Mesodermal cell (in vitro differentiated cells): Measurements from ENCODE around the gene SPPL3.

Source experiments
- H3K27ac ChIP-seq: 2 replicates; pipeline ENCODE4 v1.7.0; 2013; ENCODE audit warnings: mild to moderate bottlenecking, low read depth, low read length, moderate library complexity; ENCODE audit not compliant: severe bottlenecking
- H3K36me3 ChIP-seq: 2 replicates; pipeline ENCODE4 v1.7.1; 2013; ENCODE audit warnings: mild to moderate bottlenecking, low read length, moderate library complexity; ENCODE audit not compliant: control insufficient read depth, insufficient read depth
- H3K4me1 ChIP-seq: one replicate; pipeline ENCODE4 v1.7.1; 2013; ENCODE audit warnings: mild to moderate bottlenecking, low read length; ENCODE audit not compliant: insufficient read depth, control insufficient read depth, poor library complexity, severe bottlenecking
- H3K4me3 ChIP-seq: 2 replicates; pipeline ENCODE4 v1.7.0; 2013; ENCODE audit warnings: low read length, control low read depth, mild to moderate bottlenecking; ENCODE audit not compliant: insufficient read depth, poor library complexity, severe bottlenecking; ENCODE audit errors: extremely low read depth
- H3K9me3 ChIP-seq: 2 replicates; pipeline ENCODE4 v1.7.1; 2013; ENCODE audit warnings: mild to moderate bottlenecking, low read length, moderate library complexity; ENCODE audit not compliant: control insufficient read depth
- WGBS, 2 experiments: methylation state at CpG; one replicate each; pipeline ENCODE4 v1.1.5; 2013; ENCODE audit warnings: missing lambda C conversion rate in 2 of 2; ENCODE audit not compliant: insufficient coverage in 2 of 2; 5-methylcytosine and 5-hydroxymethylcytosine counted together

Gene SPPL3

DNA sequence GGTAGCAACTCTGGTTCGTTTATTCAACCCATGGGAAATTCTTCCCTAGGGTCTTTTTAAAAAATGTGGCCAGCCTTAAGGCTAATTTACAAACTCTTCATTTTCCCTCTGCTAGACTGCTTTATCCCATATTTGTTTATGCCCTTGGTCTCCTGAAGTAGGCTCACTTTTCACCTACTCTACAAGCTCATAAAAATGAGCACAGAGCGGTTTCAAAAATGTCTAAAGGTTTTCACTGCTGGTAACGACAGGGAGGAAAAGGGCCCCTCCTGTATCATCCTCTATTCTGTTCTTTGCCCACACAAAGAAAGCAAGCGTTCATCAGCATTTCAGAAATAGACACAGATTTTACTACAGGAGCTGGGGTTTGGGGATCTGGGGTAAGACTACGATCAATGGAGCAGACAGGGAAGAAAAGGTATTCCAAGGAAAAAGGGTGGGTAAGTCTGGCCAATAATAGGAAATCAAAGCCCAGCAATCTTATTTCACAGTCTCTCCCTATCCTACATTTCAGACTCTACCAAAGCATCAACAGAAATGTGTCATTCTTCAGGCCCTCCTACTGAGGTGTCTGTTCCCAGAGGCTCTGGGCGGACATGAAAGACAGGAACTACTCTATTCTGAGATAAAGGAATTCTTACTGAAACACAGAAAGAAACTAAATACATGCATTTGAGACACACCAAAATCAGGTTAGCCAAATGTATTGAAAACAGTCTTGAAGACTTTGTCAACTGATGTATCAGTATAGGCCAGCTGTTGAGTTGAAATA is 86.4 kb downstream of the SPPL3 start:
- 91% methylated on average over 1 to 3 of the region's 6 CpGs for WGBS, 2 experiments
- Histone ChIP-seq H3K4me1 (peaks cover 12% of the 10 kb centered on the region), H3K36me3 (no peaks in the 10 kb centered on the region), H3K27ac (peak overlapping the region; percentile 77), H3K4me3 (no peak overlapping the region), H3K9me3 (no peaks in the 10 kb centered on the region)

DNA sequence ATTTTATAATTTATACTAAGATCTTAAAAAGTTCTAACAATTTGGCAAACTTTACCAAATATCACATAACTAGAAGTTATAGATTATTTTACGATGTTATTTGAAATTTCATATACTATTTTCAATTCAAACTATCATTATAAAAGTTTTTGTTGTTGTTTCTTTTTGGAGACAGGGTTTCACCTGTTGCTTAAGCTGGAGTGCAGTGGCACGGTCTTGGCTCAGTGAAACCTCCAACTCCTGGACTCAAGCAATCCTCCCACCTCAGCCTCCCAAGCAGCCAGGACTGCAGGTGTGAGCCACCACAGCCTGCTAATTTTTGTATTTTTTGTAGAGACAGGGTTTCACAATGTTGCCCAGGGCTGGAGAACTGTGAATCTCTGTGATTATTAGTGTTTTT is 87.8 kb downstream of the SPPL3 start:
- H3K27ac ChIP-seq = no peak overlapping the region
- peaks cover 12% of the 10 kb centered on the region for H3K4me1 ChIP-seq
- WGBS, 2 experiments = no CpG with 5 or more reads among the region's 2 CpGs
- H3K36me3 ChIP-seq = no peaks in the 10 kb centered on the region
- no peaks in the 10 kb centered on the region for H3K9me3 ChIP-seq
- no peak overlapping the region for H3K4me3 ChIP-seq

DNA sequence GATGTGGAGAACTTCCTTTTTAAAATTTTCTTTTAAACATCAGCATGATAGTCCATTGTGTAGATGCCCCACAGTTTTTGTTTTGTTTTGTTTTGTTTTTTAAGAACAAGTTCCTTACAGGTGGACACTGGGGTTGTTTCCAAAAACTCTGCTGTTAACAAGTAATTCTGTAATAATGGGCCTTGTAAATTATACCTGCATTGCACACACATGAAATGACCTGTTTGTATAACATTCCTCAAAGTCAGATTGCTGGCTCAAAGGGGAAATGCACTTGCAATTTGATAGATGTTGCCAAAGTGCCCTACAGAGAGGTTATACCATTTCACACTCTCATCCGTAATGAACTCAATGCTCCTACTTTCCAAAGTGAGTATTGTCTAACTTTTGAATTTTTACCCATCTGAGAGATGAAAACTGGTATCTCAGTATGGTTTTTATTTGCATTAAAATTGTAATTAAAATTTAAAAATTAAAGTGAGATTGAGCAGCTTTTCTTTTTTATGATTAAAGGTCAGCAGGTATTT is 89.2 kb downstream of the SPPL3 start:
- Histone ChIP-seq H3K36me3 (peaks cover 3% of the 10 kb centered on the region), H3K4me3 (no peak overlapping the region), H3K27ac (no peak overlapping the region), H3K9me3 (no peaks in the 10 kb centered on the region), H3K4me1 (peaks cover 12% of the 10 kb centered on the region)
- 100% methylated on average over 1 of the region's 1 CpG; no CpG with 5 or more reads in 1 of the 2 experiments for WGBS, 2 experiments

DNA sequence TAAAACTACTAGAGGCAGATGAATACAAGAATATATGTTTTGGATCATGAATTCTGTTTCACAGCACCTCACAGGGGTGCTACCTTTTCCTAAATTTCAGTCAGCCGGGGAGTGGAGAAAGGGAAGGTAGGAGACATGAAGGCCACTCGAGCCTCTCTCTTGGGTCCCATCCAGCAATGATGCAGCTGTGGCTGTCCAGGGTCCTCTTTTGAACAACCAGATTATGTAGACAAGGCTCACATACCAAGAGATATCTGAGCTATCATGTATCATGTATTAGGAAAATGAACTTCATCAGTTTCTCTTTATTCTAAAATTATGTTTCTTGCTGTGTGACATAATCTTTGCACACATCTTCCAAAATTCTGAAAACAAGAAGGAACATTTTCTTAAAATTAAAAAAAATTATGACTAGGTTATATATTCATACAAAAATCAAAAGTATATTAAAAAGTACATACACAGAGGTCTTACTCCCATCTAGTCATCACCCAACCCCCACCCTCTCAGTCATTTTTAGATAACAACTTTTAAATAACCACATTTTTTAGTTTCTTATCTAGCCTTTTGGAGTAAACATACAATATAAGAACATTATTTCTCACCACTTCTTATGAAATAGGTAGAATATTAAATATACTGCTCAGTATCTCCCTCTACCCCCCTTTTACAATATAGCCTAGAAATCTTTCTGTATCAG is 89.8 kb downstream of the SPPL3 start:
- no peak overlapping the region for H3K4me3 ChIP-seq
- peaks cover 12% of the 10 kb centered on the region for H3K4me1 ChIP-seq
- no peaks in the 10 kb centered on the region for H3K9me3 ChIP-seq
- peaks cover 9% of the 10 kb centered on the region for H3K36me3 ChIP-seq
- 75 to 94% methylated on average over 1 to 2 of the region's 2 CpGs for WGBS, 2 experiments
- no peak overlapping the region for H3K27ac ChIP-seq

DNA sequence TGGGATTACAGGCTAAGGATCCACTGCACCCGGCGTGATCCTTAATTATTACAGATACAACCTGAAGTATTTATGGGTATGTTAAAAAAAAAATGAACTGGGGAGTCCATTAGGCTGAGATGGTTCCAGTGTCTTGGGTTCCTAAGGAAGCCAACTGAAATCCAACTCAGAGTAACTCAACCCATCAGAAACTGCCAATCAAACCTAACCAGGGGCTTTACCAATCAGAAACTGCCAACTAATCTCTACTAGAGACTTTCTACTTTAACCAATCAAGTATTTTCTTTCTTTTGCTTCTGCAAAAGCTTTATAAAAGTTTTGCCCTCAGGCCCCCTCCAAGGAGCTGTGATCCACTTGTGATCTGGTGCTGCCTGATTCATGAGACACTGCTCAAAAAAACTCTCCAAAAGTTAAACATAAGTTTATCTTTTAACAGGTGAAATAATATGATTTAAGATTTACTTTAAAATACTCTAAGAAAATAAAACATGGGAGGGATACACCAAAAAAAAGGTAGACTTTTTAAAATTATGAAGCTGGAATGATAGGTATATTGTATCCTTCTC is 90.5 kb downstream of the SPPL3 start:
- H3K36me3 ChIP-seq = peaks cover 12% of the 10 kb centered on the region
- H3K4me1 ChIP-seq = peaks cover 12% of the 10 kb centered on the region

DNA sequence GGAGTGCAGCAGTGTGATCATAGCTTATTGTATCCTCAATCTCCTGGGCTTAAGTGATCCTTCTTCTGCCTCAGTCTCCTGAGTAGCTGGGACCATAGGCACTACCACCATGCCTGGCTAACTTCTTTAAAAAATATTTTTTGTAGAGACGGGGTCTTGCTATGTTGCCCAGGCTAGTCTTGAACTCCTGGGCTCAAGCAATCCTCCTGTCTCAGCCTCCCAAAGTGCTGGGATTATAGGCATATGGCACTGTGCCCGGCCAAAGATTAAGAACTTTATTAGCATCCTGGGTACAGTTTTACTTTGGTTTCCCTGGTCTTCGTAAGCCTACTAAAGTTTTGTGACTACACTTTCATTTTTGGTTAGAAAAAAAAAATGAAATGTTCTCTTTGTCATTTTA is 94.1 kb downstream of the SPPL3 start:
- H3K36me3 ChIP-seq = peaks cover 12% of the 10 kb centered on the region
- no peak overlapping the region for H3K27ac ChIP-seq
- WGBS, 2 experiments = 86 to 100% methylated on average over 2 of the region's 3 CpGs
- no peak overlapping the region for H3K4me3 ChIP-seq
- H3K9me3 ChIP-seq = no peaks in the 10 kb centered on the region
- no peaks in the 10 kb centered on the region for H3K4me1 ChIP-seq

More for the DNA sequence above, 90.5 kb downstream of the SPPL3 start:
- H3K4me3 ChIP-seq = no peak overlapping the region
- no peak overlapping the region for H3K27ac ChIP-seq
- WGBS, 2 experiments = no CpG with 5 or more reads among the region's 2 CpGs
- no peaks in the 10 kb centered on the region for H3K9me3 ChIP-seq

DNA sequence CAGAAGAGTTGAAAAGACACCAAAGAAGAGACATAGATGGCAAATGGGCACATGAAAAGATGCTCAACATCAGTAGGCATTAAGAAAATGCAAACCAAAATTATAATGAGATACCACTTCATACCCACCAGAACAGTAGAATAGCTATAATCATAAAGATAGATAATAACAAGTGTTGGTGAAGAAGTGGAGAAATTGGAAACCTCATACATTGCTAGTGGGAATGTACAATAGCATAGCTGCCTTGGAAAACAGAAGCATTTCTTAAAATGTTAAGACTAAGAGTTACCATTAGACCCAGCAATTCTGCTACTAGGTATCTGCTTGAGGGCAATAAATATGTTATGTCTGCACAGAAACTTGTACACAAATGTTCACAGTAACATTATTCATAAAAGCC is 99.7 kb downstream of the SPPL3 start:
- H3K9me3 ChIP-seq = no peaks in the 10 kb centered on the region

DNA sequence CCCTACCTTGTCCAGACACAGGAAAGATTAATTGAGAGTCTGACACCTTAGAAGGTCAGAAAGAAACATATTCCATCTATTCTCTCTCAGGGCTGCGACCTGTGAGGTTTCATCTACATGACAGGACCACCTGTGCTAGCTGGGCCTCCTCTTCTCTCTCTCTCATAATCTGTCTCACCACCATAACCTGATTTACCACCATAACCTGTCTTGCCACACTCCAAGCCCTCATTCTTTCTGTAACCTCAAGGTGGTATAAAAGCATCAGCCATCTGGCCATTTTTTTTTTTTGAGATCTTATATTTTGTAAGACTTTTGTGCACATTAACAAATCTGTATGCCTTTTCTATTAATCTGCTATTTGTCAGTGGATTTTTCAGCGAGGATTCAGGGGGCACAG is 103.0 kb downstream of the SPPL3 start:
- 80 to 100% methylated on average over 1 to 2 of the region's 2 CpGs for WGBS, 2 experiments

More for the DNA sequence above, 99.7 kb downstream of the SPPL3 start:
- H3K27ac ChIP-seq = no peak overlapping the region
- H3K4me3 ChIP-seq = no peak overlapping the region
- H3K36me3 ChIP-seq = peaks cover 3% of the 10 kb centered on the region
- peaks cover 7% of the 10 kb centered on the region for H3K4me1 ChIP-seq

DNA sequence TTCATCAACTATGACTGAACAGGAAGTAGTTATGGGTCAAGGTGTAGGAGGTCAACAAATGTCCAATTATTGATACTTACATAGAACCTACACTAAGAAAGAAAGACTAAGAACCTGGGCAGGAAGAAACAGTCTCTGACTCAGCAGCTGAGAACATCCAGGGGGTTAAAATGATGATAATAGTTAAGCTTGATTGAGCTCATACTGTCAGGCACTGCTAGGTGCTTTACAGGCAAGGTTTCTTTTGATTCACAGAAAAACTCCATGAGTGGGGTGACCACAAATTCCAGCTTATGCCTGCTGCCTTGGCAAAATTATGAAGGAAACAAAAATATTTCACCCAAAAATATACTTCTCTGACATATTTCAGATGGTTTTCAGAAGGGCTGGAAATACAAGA is 103.5 kb downstream of the SPPL3 start:
- Histone ChIP-seq H3K4me1 (peaks cover 17% of the 10 kb centered on the region), H3K27ac (no peak overlapping the region), H3K9me3 (peaks cover 6% of the 10 kb centered on the region), H3K4me3 (no peak overlapping the region), H3K36me3 (peaks cover 9% of the 10 kb centered on the region)

More for the DNA sequence above, 103.0 kb downstream of the SPPL3 start:
- H3K9me3 ChIP-seq = peaks cover under 1% of the 10 kb centered on the region
- H3K4me1 ChIP-seq = peaks cover 17% of the 10 kb centered on the region
- H3K4me3 ChIP-seq = no peak overlapping the region
- no peak overlapping the region for H3K27ac ChIP-seq
- H3K36me3 ChIP-seq = peaks cover 9% of the 10 kb centered on the region

DNA sequence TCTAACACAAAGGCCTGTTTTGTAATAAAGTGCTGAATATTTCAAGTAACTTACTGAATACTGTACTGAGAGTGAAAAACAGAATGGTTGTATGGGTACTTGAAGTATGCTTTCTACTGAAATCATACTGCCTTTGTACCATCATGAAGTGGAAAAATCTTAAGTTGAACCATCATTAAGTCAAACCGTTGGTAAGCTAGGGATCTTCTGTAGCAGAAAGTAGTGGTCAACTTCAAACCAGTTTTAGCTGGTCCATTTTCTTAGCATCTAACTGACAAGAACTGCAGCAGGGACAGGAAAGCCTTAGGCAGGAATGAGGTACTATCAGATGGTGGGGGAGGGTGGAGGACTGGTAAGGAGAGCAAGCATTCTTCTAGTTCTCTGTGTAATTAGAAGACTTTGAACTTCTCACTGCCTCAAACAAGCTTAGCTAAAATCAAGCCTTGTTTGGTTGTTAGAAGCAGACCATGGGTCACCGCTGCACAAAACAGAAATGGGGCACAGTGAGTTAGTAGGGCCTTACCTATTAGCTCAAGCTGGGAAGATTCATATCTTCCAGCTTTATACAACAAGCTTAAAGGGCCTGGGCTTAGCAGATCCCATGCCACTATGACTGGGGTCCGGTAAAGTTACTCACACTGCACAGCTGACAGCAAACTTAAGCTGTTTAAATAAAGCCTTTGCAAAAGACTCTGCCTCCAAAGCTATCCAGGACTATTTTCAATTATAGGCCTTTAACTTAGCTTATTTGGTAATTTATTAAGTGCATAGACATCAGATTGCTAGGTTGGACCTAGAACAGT is 104.7 kb downstream of the SPPL3 start:
- WGBS, 2 experiments = 53 to 56% methylated on average over 3 of the region's 3 CpGs
- no peak overlapping the region for H3K4me3 ChIP-seq
- peak overlapping the region; percentile 42 for H3K27ac ChIP-seq
- peaks cover 17% of the 10 kb centered on the region for H3K4me1 ChIP-seq
- peaks cover 9% of the 10 kb centered on the region for H3K36me3 ChIP-seq
- H3K9me3 ChIP-seq = peaks cover 18% of the 10 kb centered on the region
